HG03565 (cell line): ENCODE measurements around the gene C11orf42.
"Not testable (repeated sequence)": the region's sequence is repeated elsewhere in the genome, so short reads cannot be mapped to it uniquely, and the experiment has no call there.

Experiments used
- ATAC-seq: cut with Tn5 transposase; IDR thresholded peaks from one replicate; pipeline ENCODE4 v1.9.1; 2021; ENCODE audit warnings: mild to moderate bottlenecking, moderate library complexity; ENCODE audit not compliant: unreplicated experiment

Gene C11orf42

DNA sequence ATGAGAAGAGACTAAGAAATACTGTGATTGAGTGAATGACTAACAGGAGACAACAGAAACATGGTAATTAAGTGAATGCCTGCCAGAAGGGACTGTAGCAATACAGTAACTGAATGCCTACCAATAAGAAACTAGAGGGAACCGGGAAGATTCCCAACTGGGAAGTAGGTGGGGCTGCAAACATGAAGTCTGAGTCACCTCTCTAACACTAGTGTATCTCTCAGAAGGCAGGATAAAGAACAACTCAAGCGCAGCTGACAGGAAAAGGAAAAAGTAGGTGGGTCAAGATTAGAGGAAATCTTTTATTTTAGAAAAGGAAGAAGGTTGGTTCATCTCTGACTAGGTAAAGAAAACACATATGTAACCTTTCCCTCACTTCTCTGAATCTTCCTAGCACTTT is 14.0 kb downstream of the C11orf42 start:
- ATAC-seq: no peak

GRCh38 chr11:6223854-6224253 is 18.5 kb downstream of the C11orf42 start:
- no peak for ATAC-seq

- no peak for ATAC-seq
These were observed 19.1 kb downstream of the C11orf42 start for GRCh38 chr11:6224421-6224820.

GRCh38 chr11:6225024-6225423 is 19.7 kb downstream of the C11orf42 start:
- ATAC-seq: no peak

GRCh38 chr11:6225896-6226295 is 20.5 kb downstream of the C11orf42 start:
- no peak for ATAC-seq

DNA sequence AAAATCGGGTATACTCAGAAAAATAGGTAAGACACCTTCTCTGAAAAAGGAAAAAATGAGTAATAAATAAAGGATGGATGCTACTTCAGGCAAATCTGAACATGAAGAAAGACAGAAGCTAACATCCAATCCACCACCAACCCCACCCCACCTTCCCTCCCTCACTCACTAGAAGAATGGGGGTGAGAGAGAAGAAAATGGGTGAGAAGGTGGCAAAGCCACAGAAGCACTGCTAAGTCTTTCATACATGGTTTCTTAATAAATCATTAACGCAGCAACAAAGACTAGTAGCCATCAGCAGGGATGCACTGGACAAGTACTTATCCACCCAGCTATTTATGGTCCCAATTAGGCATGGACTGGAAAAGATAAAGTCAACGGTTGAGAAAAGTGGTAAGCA is 23.2 kb downstream of the C11orf42 start:
- no peak for ATAC-seq

DNA sequence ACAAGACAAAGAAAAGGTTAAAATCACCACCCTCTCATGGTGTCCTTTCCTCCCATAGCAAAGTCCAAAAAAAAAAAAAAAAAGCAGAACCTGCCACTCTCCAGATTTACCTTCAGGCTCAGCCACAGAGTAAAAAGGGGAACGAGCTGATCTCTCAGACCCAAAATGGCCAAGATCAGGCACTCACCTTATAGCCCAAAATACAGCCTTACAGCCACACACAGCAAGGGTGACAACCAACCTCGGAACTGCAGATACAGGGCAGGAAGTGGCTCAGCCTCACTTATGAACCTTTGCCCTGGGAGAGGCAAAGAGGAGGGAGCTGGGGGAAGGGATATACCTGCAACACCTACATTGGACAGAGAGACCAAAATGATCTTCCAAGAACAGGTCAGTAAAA is 24.6 kb downstream of the C11orf42 start:
- ATAC-seq: no peak

DNA sequence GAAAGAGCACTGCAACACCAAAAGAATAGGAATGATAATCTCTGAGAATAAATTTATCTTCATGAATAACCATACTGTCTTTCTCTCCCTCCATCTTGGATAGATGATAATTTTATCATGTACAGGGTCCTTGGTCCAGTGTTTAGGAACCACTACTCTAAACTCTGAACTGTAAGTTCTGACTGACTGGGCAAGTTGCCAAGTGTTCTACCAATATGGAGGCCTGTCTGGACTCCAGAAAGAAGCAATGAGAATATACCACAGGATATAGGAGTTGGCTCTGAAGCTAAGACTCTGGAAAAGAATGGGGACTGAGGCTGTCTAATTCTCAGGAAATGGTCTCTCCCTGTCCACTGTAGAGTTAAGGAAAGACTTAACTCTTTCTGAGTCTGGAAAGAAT is 27.5 kb downstream of the C11orf42 start:
- no peak for ATAC-seq

DNA sequence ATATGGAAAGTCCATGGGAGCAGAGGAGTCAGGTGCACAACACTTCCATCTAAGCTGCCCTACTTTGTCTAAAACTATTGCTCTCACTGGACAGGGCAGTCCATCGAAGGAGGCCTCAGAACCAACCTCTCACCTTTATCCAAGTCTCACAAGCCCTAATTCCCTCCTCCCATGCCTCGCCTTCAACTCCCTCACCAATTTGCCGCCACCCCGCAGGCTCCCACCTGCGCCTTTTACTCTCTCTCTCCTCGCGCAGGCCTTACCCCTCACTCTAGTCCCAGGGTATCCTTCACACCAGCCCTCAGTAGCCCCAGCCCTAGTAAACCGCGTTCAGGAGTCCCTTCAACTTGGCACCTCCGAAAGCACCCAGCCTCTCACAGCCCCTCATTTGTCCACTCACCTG is 28.6 kb downstream of the C11orf42 start:
- no peak for ATAC-seq

DNA sequence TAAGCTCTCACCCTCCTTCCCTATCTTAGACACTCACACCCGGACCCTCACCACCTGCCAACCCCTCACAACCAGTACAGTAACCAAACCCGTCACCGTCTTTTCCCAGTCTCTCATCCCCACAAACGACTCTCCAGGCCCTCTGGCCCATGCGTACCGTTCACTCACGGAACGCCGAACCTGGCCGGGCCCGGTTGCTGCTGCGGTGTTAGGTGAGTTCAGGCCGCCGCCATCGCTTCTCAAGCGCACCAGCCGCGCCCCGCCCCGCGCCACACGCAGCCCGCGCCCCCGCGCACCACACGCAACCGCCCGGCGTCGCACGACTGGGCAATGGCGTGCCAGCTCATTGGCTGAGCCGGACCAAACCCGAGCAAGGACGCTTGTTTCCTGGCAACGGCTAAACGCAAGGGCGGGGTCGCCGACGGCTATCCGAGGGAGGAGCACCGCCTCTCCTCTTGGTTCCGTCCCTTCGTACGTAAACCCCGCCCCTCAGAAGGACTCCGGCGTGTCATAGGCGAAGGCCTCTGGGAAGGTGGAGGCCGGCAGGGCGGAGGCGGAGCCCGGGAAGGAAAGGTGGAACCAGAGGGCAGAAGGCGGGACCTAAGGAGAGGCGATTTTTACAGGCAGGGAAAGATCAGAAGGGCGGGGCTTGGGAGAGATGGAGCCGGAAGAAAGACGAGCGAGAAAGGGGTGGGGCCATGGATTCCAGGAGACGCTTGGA is 29.2 kb downstream of the C11orf42 start, which contains the start of gene FHIP1B:
Gene FHIP1B, minus strand, starts transcription at position 250 of the 721 bp plus-strand sequence. CDS start 10,120 bp downstream, outside the sequence.
- ATAC-seq: peak; percentile 93

GRCh38 chr11:6237266-6237665 is 31.9 kb downstream of the C11orf42 start:
- no peak for ATAC-seq

GRCh38 chr11:6237761-6238302 is 32.5 kb downstream of the C11orf42 start:
- no peak for ATAC-seq

GRCh38 chr11:6238902-6239301 is 33.5 kb downstream of the C11orf42 start, which contains the start of gene CNGA4:
Gene CNGA4, plus strand, starts transcription at chr11:6239089. Its CDS starts 118 bp downstream, at chr11:6239207.
- ATAC-seq: no peak

GRCh38 chr11:6240139-6240538 is 34.8 kb downstream of the C11orf42 start:
- no peak for ATAC-seq

DNA sequence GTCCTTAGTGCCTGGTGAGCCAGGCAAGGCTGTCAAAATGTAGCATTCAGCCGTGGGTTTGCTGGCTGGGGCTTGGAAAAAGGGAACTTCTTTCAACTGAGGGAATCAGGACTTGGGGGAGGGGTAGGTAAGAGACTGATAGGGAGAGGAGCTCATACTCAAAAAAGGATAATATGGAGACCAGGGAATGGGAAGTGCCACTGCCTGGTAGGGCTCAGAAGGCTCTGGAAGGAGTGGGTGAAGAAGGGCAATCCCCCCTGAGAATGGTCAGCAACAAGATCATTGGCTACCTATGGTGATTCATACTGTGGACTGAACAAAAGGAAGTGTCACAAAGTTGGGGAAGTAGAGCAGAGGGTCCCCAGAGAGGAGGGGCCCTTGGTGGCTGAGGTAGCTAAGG is 35.4 kb downstream of the C11orf42 start:
- ATAC-seq: no peak

DNA sequence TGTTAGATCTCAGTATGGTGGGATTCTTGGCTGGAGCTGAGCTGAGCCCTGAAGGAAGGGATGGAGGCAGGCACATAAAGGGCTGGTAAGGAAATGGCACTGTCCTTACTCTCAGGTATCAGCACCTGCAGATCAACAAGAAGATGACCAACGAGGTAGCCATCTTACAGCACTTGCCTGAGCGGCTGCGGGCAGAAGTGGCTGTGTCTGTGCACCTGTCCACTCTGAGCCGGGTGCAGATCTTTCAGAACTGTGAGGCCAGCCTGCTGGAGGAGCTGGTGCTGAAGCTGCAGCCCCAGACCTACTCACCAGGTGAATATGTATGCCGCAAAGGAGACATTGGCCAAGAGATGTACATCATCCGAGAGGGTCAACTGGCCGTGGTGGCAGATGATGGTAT is 36.0 kb downstream of the C11orf42 start:
- ATAC-seq: no peak

DNA sequence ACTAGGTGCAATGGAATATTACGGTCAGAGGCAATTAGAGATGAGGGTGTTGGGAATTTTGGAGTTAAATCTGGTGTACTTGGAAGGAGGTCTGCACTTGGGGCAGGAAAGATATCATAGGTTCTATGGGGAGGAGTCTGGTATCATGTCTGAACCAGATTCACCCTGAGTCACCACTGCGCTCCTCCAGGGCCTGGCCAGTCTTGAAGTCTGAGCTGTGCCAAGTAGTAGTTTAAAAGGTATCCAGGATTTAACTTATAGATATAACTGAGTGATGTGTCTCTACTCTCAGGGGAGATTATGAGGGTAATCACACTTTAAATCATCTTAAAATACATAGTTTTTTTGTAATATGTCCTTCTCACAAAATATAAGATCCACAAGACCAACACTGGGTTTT is 40.2 kb downstream of the C11orf42 start:
- ATAC-seq: no peak

DNA sequence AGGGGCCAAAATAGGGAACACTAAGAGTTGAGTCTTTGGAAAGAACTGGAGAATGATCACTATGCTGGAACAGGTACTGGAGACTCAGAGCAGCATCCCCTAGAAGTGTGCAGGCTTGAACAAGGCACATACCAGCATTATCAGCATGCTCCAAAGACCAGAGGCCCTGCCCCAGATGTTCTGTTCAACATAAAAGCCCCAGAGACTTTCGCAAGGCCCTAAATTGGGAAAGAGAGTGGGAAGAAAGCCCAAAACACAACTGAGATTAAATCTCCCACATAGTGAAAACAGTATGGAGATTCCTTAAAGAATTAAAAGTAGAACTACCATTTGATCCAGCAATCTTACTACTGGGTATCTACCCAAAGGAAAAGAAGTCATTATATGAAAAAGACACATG is 42.9 kb downstream of the C11orf42 start:
- ATAC-seq: no peak

GRCh38 chr11:6248897-6249296 is 43.5 kb downstream of the C11orf42 start:
- ATAC-seq: not testable (repeated sequence)

GRCh38 chr11:6249770-6250555 is 44.6 kb downstream of the C11orf42 start:
- ATAC-seq: no peak

GRCh38 chr11:6251120-6251733 is 45.9 kb downstream of the C11orf42 start:
- peak; percentile 69 for ATAC-seq
